Activated T-cell treated with anti-CD3 and anti-CD28 coated beads, Interleukin-2, amount 50 U/mL, for 1 hour (primary cell): ENCODE data around the gene SPNS3.

Experiments
- DNase-seq: peaks from one replicate; pipeline ENCODE4 v3.0.0-alpha.2; 2020

Gene SPNS3

GRCh38 chr17:4433515-4434031 lies at the start of gene SPNS3:
TSS of gene SPNS3 (plus strand) at chr17:4433940. CDS start at chr17:4433968, 28 bp downstream.
- peak; percentile 28 for DNase-seq

GRCh38 chr17:4386406-4386805 lies 47.3 kb upstream of the SPNS3 start:
- no peak for DNase-seq

GRCh38 chr17:4387137-4387536 lies 46.6 kb upstream of the SPNS3 start:
- DNase-seq, result no peak

- DNase-seq, result no peak
These were observed 44.7 kb upstream of the SPNS3 start for GRCh38 chr17:4389079-4389478.

GRCh38 chr17:4393806-4394205 lies 39.9 kb upstream of the SPNS3 start:
- no peak for DNase-seq

GRCh38 chr17:4394208-4395110 lies 39.3 kb upstream of the SPNS3 start:
- no peak for DNase-seq

- DNase-seq, result no peak
These were observed 38.6 kb upstream of the SPNS3 start for GRCh38 chr17:4395111-4395478.

GRCh38 chr17:4397840-4398239 lies 35.9 kb upstream of the SPNS3 start:
- no peak for DNase-seq

GRCh38 chr17:4405038-4405669 lies 28.6 kb upstream of the SPNS3 start:
- no peak for DNase-seq

GRCh38 chr17:4405699-4406098 lies 28.0 kb upstream of the SPNS3 start:
- DNase-seq, result no peak

- DNase-seq, result no peak
These were observed 27.4 kb upstream of the SPNS3 start for GRCh38 chr17:4406386-4406785.

- no peak for DNase-seq
These were observed 26.5 kb upstream of the SPNS3 start for GRCh38 chr17:4407216-4407615.

- no peak for DNase-seq
These were observed 25.9 kb upstream of the SPNS3 start for GRCh38 chr17:4407851-4408250.

- DNase-seq, result no peak
These were observed 24.1 kb upstream of the SPNS3 start for GRCh38 chr17:4409659-4410058.

- DNase-seq, result no peak
These were observed 22.5 kb upstream of the SPNS3 start for GRCh38 chr17:4411201-4411600.

- peak; percentile 90 for DNase-seq
These were observed 20.6 kb upstream of the SPNS3 start for GRCh38 chr17:4412933-4413831.

GRCh38 chr17:4417129-4417667 lies 16.5 kb upstream of the SPNS3 start:
- no peak for DNase-seq

- peak; percentile 46 for DNase-seq
These were observed 13.0 kb upstream of the SPNS3 start for GRCh38 chr17:4420692-4421131.

GRCh38 chr17:4422864-4423263 lies 10.9 kb upstream of the SPNS3 start:
- no peak for DNase-seq

- DNase-seq, result no peak
These were observed 8.3 kb upstream of the SPNS3 start for GRCh38 chr17:4425398-4425797.

- DNase-seq, result no peak
These were observed 7.1 kb upstream of the SPNS3 start for GRCh38 chr17:4426499-4427208.

GRCh38 chr17:4427505-4427904 lies 6.2 kb upstream of the SPNS3 start:
- no peak for DNase-seq
